ENCODE data around the gene NFYB.

DNA sequence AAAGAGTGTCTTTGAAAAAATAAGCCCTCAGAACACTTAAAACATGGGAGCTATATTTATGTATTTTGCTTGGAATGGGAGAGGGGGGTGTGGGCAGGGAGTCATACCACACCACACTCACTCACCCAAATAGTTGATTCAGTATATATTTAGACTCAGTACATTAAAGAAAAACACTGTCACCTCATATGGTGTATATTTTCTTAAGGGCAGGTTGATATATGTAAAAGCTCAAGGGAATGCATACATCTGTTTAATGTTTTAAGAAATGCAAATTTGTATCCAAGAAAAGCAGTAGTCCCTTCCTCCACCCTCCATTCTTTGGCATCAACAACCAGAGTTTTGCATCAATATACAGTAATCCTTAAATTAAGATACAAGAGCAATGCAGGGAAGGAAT lies 1.4 kb downstream of the NFYB start:
- TF ChIP-seq, protein P1, sequence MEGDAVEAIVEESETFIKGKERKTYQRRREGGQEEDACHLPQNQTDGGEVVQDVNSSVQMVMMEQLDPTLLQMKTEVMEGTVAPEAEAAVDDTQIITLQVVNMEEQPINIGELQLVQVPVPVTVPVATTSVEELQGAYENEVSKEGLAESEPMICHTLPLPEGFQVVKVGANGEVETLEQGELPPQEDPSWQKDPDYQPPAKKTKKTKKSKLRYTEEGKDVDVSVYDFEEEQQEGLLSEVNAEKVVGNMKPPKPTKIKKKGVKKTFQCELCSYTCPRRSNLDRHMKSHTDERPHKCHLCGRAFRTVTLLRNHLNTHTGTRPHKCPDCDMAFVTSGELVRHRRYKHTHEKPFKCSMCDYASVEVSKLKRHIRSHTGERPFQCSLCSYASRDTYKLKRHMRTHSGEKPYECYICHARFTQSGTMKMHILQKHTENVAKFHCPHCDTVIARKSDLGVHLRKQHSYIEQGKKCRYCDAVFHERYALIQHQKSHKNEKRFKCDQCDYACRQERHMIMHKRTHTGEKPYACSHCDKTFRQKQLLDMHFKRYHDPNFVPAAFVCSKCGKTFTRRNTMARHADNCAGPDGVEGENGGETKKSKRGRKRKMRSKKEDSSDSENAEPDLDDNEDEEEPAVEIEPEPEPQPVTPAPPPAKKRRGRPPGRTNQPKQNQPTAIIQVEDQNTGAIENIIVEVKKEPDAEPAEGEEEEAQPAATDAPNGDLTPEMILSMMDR (IDR thresholded peaks at IDR 0.05), result no peak
- no peak for TF ChIP-seq POLR2A (IDR thresholded peaks at IDR 0.05)

Data from tibial nerve (tissue), 3 donors.